ENCODE measurements around the gene ACSL1.
"Not testable (repeated sequence)": the region's sequence is repeated elsewhere in the genome, so short reads cannot be mapped to it uniquely, and the experiment has no call there.

ACSL1 gene

DNA sequence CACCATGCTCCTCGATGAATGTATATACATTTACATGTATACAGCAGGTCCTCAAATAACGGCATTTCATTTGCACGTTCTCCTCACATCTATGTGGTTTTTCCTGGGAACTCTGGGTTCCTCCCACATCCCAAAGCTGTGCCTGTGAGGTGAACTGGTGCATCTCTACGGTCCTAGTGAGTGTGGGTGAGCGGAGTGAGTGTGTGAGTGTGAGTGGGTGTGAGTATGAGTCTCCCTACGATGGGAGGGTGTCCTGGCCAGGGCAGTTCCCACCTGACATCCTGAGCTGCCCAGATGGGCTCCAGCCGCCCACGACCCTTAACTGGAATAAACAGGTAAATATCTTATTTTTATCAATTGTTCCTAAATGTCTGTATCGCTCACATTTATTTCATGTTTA is 40.0 kb downstream of the ACSL1 start:
- no peak overlapping the region for H2AK5ac ChIP-seq (ENCODE audit: low read length, severe bottlenecking)
- no peak overlapping the region for H3K14ac ChIP-seq (ENCODE audit: low read length in 2 of 2)
- H3K36me3 ChIP-seq (ENCODE audit: control insufficient read depth in 1 of 2, insufficient read depth in 2 of 2, low read depth in 1 of 2, low read length in 2 of 2), result peaks cover 31 to 62% of the 10 kb centered on the region in 2 experiments
- no peak overlapping the region for H2BK5ac ChIP-seq (ENCODE audit: low read depth, low read length, poor library complexity, severe bottlenecking)
- no peak overlapping the region for H3K4me2 ChIP-seq (ENCODE audit: low read length, poor library complexity, severe bottlenecking)
- H3K18ac ChIP-seq (ENCODE audit: low read depth in 1 of 2, low read length in 2 of 2), result no peak overlapping the region
- no peak overlapping the region for H2BK120ac ChIP-seq (ENCODE audit: low read depth, low read length)
- H4K8ac ChIP-seq (ENCODE audit: low read length), result no peak overlapping the region
- H2AFZ ChIP-seq (ENCODE audit: low read depth, low read length), result no peak overlapping the region
- H4K91ac ChIP-seq (ENCODE audit: low read length), result no peak overlapping the region
- no peak overlapping the region for H2BK15ac ChIP-seq (ENCODE audit: low read depth, poor library complexity, severe bottlenecking)
- H3K4me1 ChIP-seq (ENCODE audit: control insufficient read depth, insufficient read depth, low read depth, low read length), result peaks cover 15% of the 10 kb centered on the region
- 95% methylated on average over 7 of the region's 9 CpGs for WGBS
- H3K79me1 ChIP-seq (replicated peaks; ENCODE audit: low read length, poor library complexity, severe bottlenecking), result peaks cover 14% of the 10 kb centered on the region
- H3K27me3 ChIP-seq (ENCODE audit: control insufficient read depth in 1 of 2, insufficient read depth in 1 of 2, low read length in 2 of 2), result no peaks in the 10 kb centered on the region
- H3K9ac ChIP-seq (ENCODE audit: low read length), result no peak overlapping the region
- H3K9me3 ChIP-seq (ENCODE audit: control insufficient read depth, low read length), result no peaks in the 10 kb centered on the region
- H3K27ac ChIP-seq (ENCODE audit: low read length, poor library complexity, severe bottlenecking), result no peak overlapping the region
- no peak for DNase-seq
- no peak overlapping the region for H3K4ac ChIP-seq (ENCODE audit: low read depth in 1 of 2, low read length in 2 of 2)
- H2BK12ac ChIP-seq (ENCODE audit: low read length in 2 of 2), result no peak overlapping the region
- H3K4me3 ChIP-seq (ENCODE audit: insufficient read depth in 1 of 2, low read depth in 1 of 2, low read length in 2 of 2), result no peak overlapping the region
- H3K23ac ChIP-seq (ENCODE audit: low read length in 2 of 2), result no peak overlapping the region

DNA sequence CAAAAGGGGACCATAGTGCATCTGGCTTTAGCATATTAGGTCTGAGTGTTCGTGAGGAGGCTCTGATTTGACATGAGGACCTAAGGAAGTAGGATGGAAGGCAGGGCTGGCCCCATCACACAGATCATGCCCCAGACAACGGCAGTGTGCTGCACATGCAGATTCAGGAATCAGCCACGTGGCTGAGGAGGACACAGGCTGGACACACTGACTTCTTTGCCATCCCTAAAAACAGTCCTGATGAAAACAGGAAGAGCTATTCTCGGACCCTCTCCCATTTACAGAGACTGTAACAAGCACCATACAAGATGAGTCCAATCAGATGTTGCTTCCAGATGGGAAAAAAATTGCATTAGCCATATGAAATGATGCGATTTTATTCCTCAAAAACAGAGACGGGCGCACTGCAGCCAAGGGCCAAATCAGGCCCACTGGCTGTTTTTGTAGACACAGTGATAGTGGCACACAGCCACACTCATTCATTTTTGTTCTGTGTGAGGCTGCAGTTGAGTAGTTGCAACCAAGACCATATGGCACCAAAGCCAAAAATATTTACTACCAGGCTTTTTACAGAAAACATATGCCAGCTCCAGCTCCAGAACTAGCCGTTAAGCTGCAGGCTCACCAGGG is 41.0 kb downstream of the ACSL1 start:
- Histone ChIP-seq H2BK5ac (ENCODE audit: low read depth, low read length, poor library complexity, severe bottlenecking) (no peak overlapping the region), H3K9ac (ENCODE audit: low read length) (no peak overlapping the region), H4K8ac (ENCODE audit: low read length) (no peak overlapping the region), H3K36me3 (ENCODE audit: control insufficient read depth in 1 of 2, insufficient read depth in 2 of 2, low read depth in 1 of 2, low read length in 2 of 2) (peaks cover 37 to 71% of the 10 kb centered on the region in 2 experiments), H2BK15ac (ENCODE audit: low read depth, poor library complexity, severe bottlenecking) (no peak overlapping the region), H3K27ac (ENCODE audit: low read length, poor library complexity, severe bottlenecking) (no peak overlapping the region), H3K4me2 (ENCODE audit: low read length, poor library complexity, severe bottlenecking) (no peak overlapping the region), H3K14ac (ENCODE audit: low read length in 2 of 2) (no peak overlapping the region), H2BK12ac (ENCODE audit: low read length in 2 of 2) (no peak overlapping the region), H2AK5ac (ENCODE audit: low read length, severe bottlenecking) (no peak overlapping the region), H3K4me3 (ENCODE audit: insufficient read depth in 1 of 2, low read depth in 1 of 2, low read length in 2 of 2) (no peak overlapping the region), H3K9me3 (ENCODE audit: control insufficient read depth, low read length) (no peaks in the 10 kb centered on the region), H4K91ac (ENCODE audit: low read length) (no peak overlapping the region), H3K18ac (ENCODE audit: low read depth in 1 of 2, low read length in 2 of 2) (no peak overlapping the region), H3K27me3 (ENCODE audit: control insufficient read depth in 1 of 2, insufficient read depth in 1 of 2, low read length in 2 of 2) (no peaks in the 10 kb centered on the region), H3K79me1 (replicated peaks; ENCODE audit: low read length, poor library complexity, severe bottlenecking) (peaks cover 10% of the 10 kb centered on the region), H2BK120ac (ENCODE audit: low read depth, low read length) (no peak overlapping the region), H3K23ac (ENCODE audit: low read length in 2 of 2) (no peak overlapping the region), H3K4ac (ENCODE audit: low read depth in 1 of 2, low read length in 2 of 2) (no peak overlapping the region), H3K4me1 (ENCODE audit: control insufficient read depth, insufficient read depth, low read depth, low read length) (peaks cover 13% of the 10 kb centered on the region), H2AFZ (ENCODE audit: low read depth, low read length) (no peak overlapping the region)
- DNase-seq, result no peak
- 93% methylated on average over 7 of the region's 8 CpGs for WGBS

DNA sequence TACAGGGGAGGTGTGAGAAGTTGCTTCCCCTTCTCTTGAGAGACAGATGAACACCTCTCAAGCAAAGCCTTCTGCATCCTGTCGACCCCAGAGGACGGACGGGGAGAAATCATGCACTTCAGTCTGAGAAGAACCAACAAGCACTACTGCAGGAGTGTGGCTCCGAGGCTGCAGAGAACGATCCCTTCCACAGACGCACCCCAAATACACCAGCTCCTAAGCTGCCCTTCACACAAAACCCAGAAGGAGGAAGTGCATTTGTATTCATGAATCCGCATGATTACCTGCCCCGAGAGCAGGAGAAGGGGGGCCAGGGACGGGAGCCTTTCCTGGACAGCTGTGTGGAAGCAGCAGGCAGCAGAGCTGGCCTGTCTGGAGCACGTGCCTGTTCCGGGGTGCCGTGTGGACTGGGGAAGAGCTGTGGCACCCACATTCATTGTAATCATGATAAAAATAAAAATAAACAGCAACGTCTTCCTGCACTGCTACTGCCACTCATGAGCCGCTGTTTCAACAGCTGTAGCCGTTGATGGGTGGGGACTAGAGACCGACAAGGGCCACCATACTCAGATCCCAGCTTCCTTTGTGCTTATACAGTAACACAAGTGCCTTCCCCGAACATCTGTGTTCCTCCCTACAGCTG is 42.9 kb downstream of the ACSL1 start:
- H3K9ac ChIP-seq (ENCODE audit: low read length), result no peak overlapping the region
- H3K9me3 ChIP-seq (ENCODE audit: control insufficient read depth, low read length), result no peaks in the 10 kb centered on the region
- no peak overlapping the region for H3K4me2 ChIP-seq (ENCODE audit: low read length, poor library complexity, severe bottlenecking)
- no peak overlapping the region for H2BK12ac ChIP-seq (ENCODE audit: low read length in 2 of 2)
- H2BK15ac ChIP-seq (ENCODE audit: low read depth, poor library complexity, severe bottlenecking), result no peak overlapping the region
- peaks cover 4% of the 10 kb centered on the region for H3K4me1 ChIP-seq (ENCODE audit: control insufficient read depth, insufficient read depth, low read depth, low read length)
- H3K27ac ChIP-seq (ENCODE audit: low read length, poor library complexity, severe bottlenecking), result no peak overlapping the region
- H2BK5ac ChIP-seq (ENCODE audit: low read depth, low read length, poor library complexity, severe bottlenecking), result no peak overlapping the region
- H3K14ac ChIP-seq (ENCODE audit: low read length in 2 of 2), result no peak overlapping the region
- H3K4ac ChIP-seq (ENCODE audit: low read depth in 1 of 2, low read length in 2 of 2), result no peak overlapping the region
- DNase-seq, result no peak
- peaks cover 10% of the 10 kb centered on the region for H3K79me1 ChIP-seq (replicated peaks; ENCODE audit: low read length, poor library complexity, severe bottlenecking)
- no peaks in the 10 kb centered on the region for H3K27me3 ChIP-seq (ENCODE audit: control insufficient read depth in 1 of 2, insufficient read depth in 1 of 2, low read length in 2 of 2)
- H4K8ac ChIP-seq (ENCODE audit: low read length), result no peak overlapping the region
- WGBS, result 87% methylated on average over 14 of the region's 17 CpGs
- no peak overlapping the region for H3K18ac ChIP-seq (ENCODE audit: low read depth in 1 of 2, low read length in 2 of 2)
- no peak overlapping the region for H4K91ac ChIP-seq (ENCODE audit: low read length)
- no peak overlapping the region for H3K4me3 ChIP-seq (ENCODE audit: insufficient read depth in 1 of 2, low read depth in 1 of 2, low read length in 2 of 2)
- H2AK5ac ChIP-seq (ENCODE audit: low read length, severe bottlenecking), result no peak overlapping the region
- H3K36me3 ChIP-seq (ENCODE audit: control insufficient read depth in 1 of 2, insufficient read depth in 2 of 2, low read depth in 1 of 2, low read length in 2 of 2), result peaks cover 44 to 81% of the 10 kb centered on the region in 2 experiments
- no peak overlapping the region for H2AFZ ChIP-seq (ENCODE audit: low read depth, low read length)
- no peak overlapping the region for H3K23ac ChIP-seq (ENCODE audit: low read length in 2 of 2)
- no peak overlapping the region for H2BK120ac ChIP-seq (ENCODE audit: low read depth, low read length)

DNA sequence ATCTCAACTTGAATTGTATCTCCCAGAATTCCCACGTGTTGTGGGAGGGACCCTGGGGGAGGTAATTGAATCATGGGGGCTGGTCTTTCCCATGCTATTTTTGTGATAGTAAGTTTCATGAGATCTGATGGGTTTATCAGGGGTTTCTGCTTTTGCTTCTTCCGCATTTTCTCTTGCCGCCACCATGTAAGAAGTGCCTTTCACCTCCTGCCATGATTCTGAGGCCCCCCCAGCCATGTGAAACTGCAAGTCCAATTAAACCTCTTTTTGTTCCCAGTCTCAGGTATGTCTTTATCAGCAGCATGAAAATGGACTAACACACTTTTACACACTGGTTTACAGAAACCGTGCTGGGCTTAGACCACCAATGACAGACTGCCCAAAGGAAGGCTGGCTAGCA is 46.6 kb downstream of the ACSL1 start:
- H3K27me3 ChIP-seq (ENCODE audit: control insufficient read depth in 1 of 2, insufficient read depth in 1 of 2, low read length in 2 of 2); H3K18ac ChIP-seq (ENCODE audit: low read depth in 1 of 2, low read length in 2 of 2); H4K8ac ChIP-seq (ENCODE audit: low read length); H3K27ac ChIP-seq (ENCODE audit: low read length, poor library complexity, severe bottlenecking); H3K79me1 ChIP-seq (replicated peaks; ENCODE audit: low read length, poor library complexity, severe bottlenecking); H3K14ac ChIP-seq (ENCODE audit: low read length in 2 of 2); H3K4me3 ChIP-seq (ENCODE audit: insufficient read depth in 1 of 2, low read depth in 1 of 2, low read length in 2 of 2); H2BK120ac ChIP-seq (ENCODE audit: low read depth, low read length); H3K4ac ChIP-seq (ENCODE audit: low read depth in 1 of 2, low read length in 2 of 2); H2BK15ac ChIP-seq (ENCODE audit: low read depth, poor library complexity, severe bottlenecking); DNase-seq; H3K4me2 ChIP-seq (ENCODE audit: low read length, poor library complexity, severe bottlenecking); H3K9me3 ChIP-seq (ENCODE audit: control insufficient read depth, low read length); H2BK12ac ChIP-seq (ENCODE audit: low read length in 2 of 2); H3K23ac ChIP-seq (ENCODE audit: low read length in 2 of 2); H4K91ac ChIP-seq (ENCODE audit: low read length); H3K9ac ChIP-seq (ENCODE audit: low read length); H2AFZ ChIP-seq (ENCODE audit: low read depth, low read length); H2BK5ac ChIP-seq (ENCODE audit: low read depth, low read length, poor library complexity, severe bottlenecking); H3K4me1 ChIP-seq (ENCODE audit: control insufficient read depth, insufficient read depth, low read depth, low read length); H2AK5ac ChIP-seq (ENCODE audit: low read length, severe bottlenecking): not testable (repeated sequence)
- WGBS, result 95% methylated on average over 4 of the region's 4 CpGs
- peaks cover 41 to 73% of the 10 kb centered on the region in 2 experiments for H3K36me3 ChIP-seq (ENCODE audit: control insufficient read depth in 1 of 2, insufficient read depth in 2 of 2, low read depth in 1 of 2, low read length in 2 of 2)

Measured in mesenchymal stem cell (in vitro differentiated cells and primary cell).